ENCODE results near the gene SYNJ1. TPM values are rescaled to one million over a fixed set of nuclear protein-coding genes. Genes with fewer than 3 reads are reported as not detected.

Gene SYNJ1
- total and polyA plus RNA-seq, 10 of the 15 experiments (the other 5 are each of a cell fraction or from before 2014, with no cell fraction given), result 1.2 to 7.0 (median 3.5) TPM

- RAD21 ChIA-PET (ENCODE audit: unreplicated experiment), result no interaction called here
- H3K4me2 ChIP-seq (ENCODE audit: control insufficient read depth, insufficient read depth), result no peak overlapping the region
- H3K4me1 ChIP-seq (ENCODE audit: control insufficient read depth, insufficient read depth, low read length), result no peaks in the 10 kb centered on the region
- no peak overlapping the region for H3K9ac ChIP-seq (ENCODE audit: control insufficient read depth, insufficient read depth, low read length)
- no peak for TF ChIP-seq NFYB (IDR thresholded peaks at IDR 0.05; ENCODE audit: insufficient read depth, low read depth, low read length)
- no peak for TF ChIP-seq FOS (IDR thresholded peaks at IDR 0.05; ENCODE audit: borderline replicate concordance, extremely low read depth, insufficient read length)
- no peak for TF ChIP-seq IKZF2 (IDR thresholded peaks at IDR 0.05)
- no peak for TF ChIP-seq CEBPB (IDR thresholded peaks at IDR 0.05; ENCODE audit: borderline replicate concordance in 1 of 2, low read depth in 2 of 2, low read length in 2 of 2)
- TF ChIP-seq ZZZ3 (IDR thresholded peaks at IDR 0.05; ENCODE audit: control insufficient read depth, insufficient read length, low read depth), result no peak
- TF ChIP-seq SIN3A (IDR thresholded peaks at IDR 0.05; ENCODE audit: low read depth, low read length), result no peak
- no peak for TF ChIP-seq BRCA1 (IDR thresholded peaks at IDR 0.05; ENCODE audit: low read depth, low read length)
- TF ChIP-seq TARDBP (IDR thresholded peaks at IDR 0.05; ENCODE audit: borderline replicate concordance), result no peak
- no peak for TF ChIP-seq USF1 (IDR thresholded peaks at IDR 0.05; ENCODE audit: borderline replicate concordance, extremely low read length, insufficient read depth, low read depth, low read length)
- TF ChIP-seq POLR2AphosphoS2 (IDR thresholded peaks at IDR 0.05; ENCODE audit: low read depth, low read length), result no peak
- TF ChIP-seq JUNB (IDR thresholded peaks at IDR 0.05), result no peak
- TF ChIP-seq TCF7 (IDR thresholded peaks at IDR 0.05; ENCODE audit: borderline replicate concordance), result no peak
- no peak for TF ChIP-seq CEBPZ (IDR thresholded peaks at IDR 0.05; ENCODE audit: low read depth, low read length)
- TF ChIP-seq HSF1 (IDR thresholded peaks at IDR 0.05; ENCODE audit: low read depth, low read length), result no peak
- peaks cover 4 to 19% of the 10 kb centered on the region in 2 experiments for H3K36me3 ChIP-seq (ENCODE audit: control insufficient read depth in 2 of 2, insufficient read depth in 2 of 2, low read length in 1 of 2)
- no peaks in the 10 kb centered on the region for H3K79me2 ChIP-seq (ENCODE audit: control insufficient read depth, insufficient read depth, low read length)
- POLR2A ChIA-PET, result no interaction called here
- no peaks in the 10 kb centered on the region for H4K20me1 ChIP-seq (ENCODE audit: control insufficient read depth, insufficient read depth)
- H3K9me3 ChIP-seq (replicated peaks; ENCODE audit: control insufficient read depth, insufficient read depth, low read length), result no peaks in the 10 kb centered on the region
- DNase-seq (ENCODE audit: low read depth, low spot score) (no peak), FAIRE-seq (no peak), ATAC-seq (no peak)
- no peak overlapping the region for H2AFZ ChIP-seq (ENCODE audit: control insufficient read depth, low read depth, low read length)
- no peaks in the 10 kb centered on the region for H3K27me3 ChIP-seq (replicated peaks in 1 of 2; ENCODE audit: control insufficient read depth in 2 of 2, insufficient read depth in 2 of 2, low read length in 1 of 2)
- no peak overlapping the region for H3K4me3 ChIP-seq
- intact Hi-C loops (cut with micrococcal nuclease; ENCODE audit: unreplicated experiment), result loop anchor here (5.0 kb wide), 1 partner anchor 89 kb away; no protein-coding TSS in a partner anchor
- no peak overlapping the region for H3K27ac ChIP-seq (ENCODE audit: control insufficient read depth, insufficient read depth)
- SMC1A ChIA-PET (ENCODE audit: uncharacterized antibody, unreplicated experiment), result no interaction called here
- CTCF ChIA-PET, result no interaction called here
- 100% methylated on average over 3 of the region's 3 CpGs for WGBS (ENCODE audit: insufficient coverage, insufficient replicate concordance, low lambda C conversion rate, missing lambda C conversion rate)
- BruUV-seq (replicated peaks), result no TSS peak
- in situ Hi-C loops (cut with MboI), result no loop called here
Measured at GRCh38 chr21:32741336-32741735, 13.5 kb upstream of the SYNJ1 start.
